ENCODE data around the gene DOK6. TPM values are rescaled to one million over a fixed set of nuclear protein-coding genes. Genes with fewer than 3 reads are reported as not detected.

DOK6 gene
- total and polyA plus RNA-seq, 10 of the 15 experiments (the other 5 are each of a cell fraction or from before 2014, with no cell fraction given): 0.01 to 0.09 (median 0.04) TPM; not detected in 4

GRCh38 chr18:69367104-69367503, 33.6 kb upstream of the DOK6 start:
- ChIA-PET CTCF (interaction anchor here (0.6 kb wide), 1 partner anchor 79 kb away, joined by 4 read pairs; no protein-coding TSS in a partner anchor), POLR2A (no interaction called here), RAD21 (ENCODE audit: unreplicated experiment) (no interaction called here), SMC1A (ENCODE audit: uncharacterized antibody, unreplicated experiment) (no interaction called here)
- no peaks in the 10 kb centered on the region for H3K79me2 ChIP-seq (ENCODE audit: control insufficient read depth, insufficient read depth, low read length)
- H3K36me3 ChIP-seq (ENCODE audit: control insufficient read depth in 2 of 2, insufficient read depth in 2 of 2, low read length in 1 of 2): no peaks in the 10 kb centered on the region
- no peak overlapping the region for H3K27ac ChIP-seq (ENCODE audit: control insufficient read depth, insufficient read depth)
- no peak overlapping the region for H3K4me2 ChIP-seq (ENCODE audit: control insufficient read depth, insufficient read depth)
- no peak for FAIRE-seq
- no peaks in the 10 kb centered on the region; a peak in 1 of 4 replicates for H3K27me3 ChIP-seq (replicated peaks in 1 of 2; ENCODE audit: control insufficient read depth in 2 of 2, insufficient read depth in 2 of 2, low read length in 1 of 2)
- H3K9ac ChIP-seq (ENCODE audit: control insufficient read depth, insufficient read depth, low read length): no peak overlapping the region
- H3K9me3 ChIP-seq (replicated peaks; ENCODE audit: control insufficient read depth, insufficient read depth, low read length): no peaks in the 10 kb centered on the region
- no TSS peak for BruUV-seq (replicated peaks)
- 20% methylated on average over 2 of the region's 2 CpGs for WGBS (ENCODE audit: insufficient coverage, insufficient replicate concordance, low lambda C conversion rate, missing lambda C conversion rate)
- no peak for DNase-seq (ENCODE audit: low read depth, low spot score)
- peaks cover 2% of the 10 kb centered on the region; the same call in 1 of the 2 replicates for H4K20me1 ChIP-seq (ENCODE audit: control insufficient read depth, insufficient read depth)
- H3K4me1 ChIP-seq (ENCODE audit: control insufficient read depth, insufficient read depth, low read length): no peaks in the 10 kb centered on the region
- no peak for ATAC-seq
- intact Hi-C loops (cut with micrococcal nuclease; ENCODE audit: unreplicated experiment): no loop called here
- no peak overlapping the region for H3K4me3 ChIP-seq
- in situ Hi-C loops (cut with MboI): no loop called here
- H2AFZ ChIP-seq (ENCODE audit: control insufficient read depth, low read depth, low read length): no peak overlapping the region
- no peak for TF ChIP-seq DPF2 (IDR thresholded peaks at IDR 0.05)
- TF ChIP-seq ASH2L (IDR thresholded peaks at IDR 0.05; ENCODE audit: borderline replicate concordance, low read depth): no peak
- TF ChIP-seq EZH2 (IDR thresholded peaks at IDR 0.05; ENCODE audit: borderline replicate concordance, control insufficient read depth, low read depth, low read length): no peak
- no peak for TF ChIP-seq CHD1 (IDR thresholded peaks at IDR 0.05; ENCODE audit: low read depth, low read length)
- no peak for TF ChIP-seq ZNF24 (IDR thresholded peaks at IDR 0.05)
- TF ChIP-seq ATF2 (IDR thresholded peaks at IDR 0.05; ENCODE audit: low read length): no peak
- TF ChIP-seq NBN (IDR thresholded peaks at IDR 0.05): no peak
- TF ChIP-seq ATF3 (IDR thresholded peaks at IDR 0.05; ENCODE audit: borderline replicate concordance, extremely low read depth, low read depth, low read length): no peak
- TF ChIP-seq ZBTB40 (IDR thresholded peaks at IDR 0.05; ENCODE audit: borderline replicate concordance): no peak
- no peak for TF ChIP-seq POLR2AphosphoS2 (IDR thresholded peaks at IDR 0.05; ENCODE audit: low read depth, low read length)
- TF ChIP-seq, protein P1, sequence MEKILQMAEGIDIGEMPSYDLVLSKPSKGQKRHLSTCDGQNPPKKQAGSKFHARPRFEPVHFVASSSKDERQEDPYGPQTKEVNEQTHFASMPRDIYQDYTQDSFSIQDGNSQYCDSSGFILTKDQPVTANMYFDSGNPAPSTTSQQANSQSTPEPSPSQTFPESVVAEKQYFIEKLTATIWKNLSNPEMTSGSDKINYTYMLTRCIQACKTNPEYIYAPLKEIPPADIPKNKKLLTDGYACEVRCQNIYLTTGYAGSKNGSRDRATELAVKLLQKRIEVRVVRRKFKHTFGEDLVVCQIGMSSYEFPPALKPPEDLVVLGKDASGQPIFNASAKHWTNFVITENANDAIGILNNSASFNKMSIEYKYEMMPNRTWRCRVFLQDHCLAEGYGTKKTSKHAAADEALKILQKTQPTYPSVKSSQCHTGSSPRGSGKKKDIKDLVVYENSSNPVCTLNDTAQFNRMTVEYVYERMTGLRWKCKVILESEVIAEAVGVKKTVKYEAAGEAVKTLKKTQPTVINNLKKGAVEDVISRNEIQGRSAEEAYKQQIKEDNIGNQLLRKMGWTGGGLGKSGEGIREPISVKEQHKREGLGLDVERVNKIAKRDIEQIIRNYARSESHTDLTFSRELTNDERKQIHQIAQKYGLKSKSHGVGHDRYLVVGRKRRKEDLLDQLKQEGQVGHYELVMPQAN (conservative IDR thresholded peaks at IDR 0.05): no peak
- no peak for TF ChIP-seq MYC (IDR thresholded peaks at IDR 0.05; ENCODE audit: insufficient read depth, insufficient read length, insufficient replicate concordance, low read length, severe bottlenecking)
- no peak for TF ChIP-seq SPI1 (IDR thresholded peaks at IDR 0.05; ENCODE audit: borderline replicate concordance, insufficient read depth, low read depth, low read length)
- TF ChIP-seq, protein P2, sequence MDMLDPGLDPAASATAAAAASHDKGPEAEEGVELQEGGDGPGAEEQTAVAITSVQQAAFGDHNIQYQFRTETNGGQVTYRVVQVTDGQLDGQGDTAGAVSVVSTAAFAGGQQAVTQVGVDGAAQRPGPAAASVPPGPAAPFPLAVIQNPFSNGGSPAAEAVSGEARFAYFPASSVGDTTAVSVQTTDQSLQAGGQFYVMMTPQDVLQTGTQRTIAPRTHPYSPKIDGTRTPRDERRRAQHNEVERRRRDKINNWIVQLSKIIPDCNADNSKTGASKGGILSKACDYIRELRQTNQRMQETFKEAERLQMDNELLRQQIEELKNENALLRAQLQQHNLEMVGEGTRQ (IDR thresholded peaks at IDR 0.05; ENCODE audit: borderline replicate concordance, low read depth, low read length): no peak
- TF ChIP-seq EP300 (IDR thresholded peaks at IDR 0.05; ENCODE audit: borderline replicate concordance in 1 of 2, control insufficient read depth in 1 of 2, low read depth in 2 of 2, low read length in 2 of 2): no peak
